ENCODE data around the gene CAT.

CAT gene

GRCh38 chr11:34468209-34468841 is 29.6 kb downstream of the CAT start:
- DNase-seq (ENCODE audit: low read depth in 1 of 2, low spot score in 1 of 2): peak; percentile 69 to 77

GRCh38 chr11:34473603-34474169 is 35.0 kb downstream of the CAT start:
- no peak for DNase-seq (ENCODE audit: low read depth in 1 of 2, low spot score in 1 of 2)
- no peak overlapping the region for H3K27ac ChIP-seq (replicated peaks)

More at GRCh38 chr11:34468209-34468841, 29.6 kb downstream of the CAT start:
- H3K4me3 ChIP-seq (replicated peaks; ENCODE audit: insufficient read depth, low read length): no peak overlapping the region
- no peak overlapping the region for H3K27ac ChIP-seq (replicated peaks)
- no peaks in the 10 kb centered on the region for H3K27me3 ChIP-seq (ENCODE audit: insufficient read depth, poor library complexity, severe bottlenecking)
- peak; percentile 68; the same call in 1 of the 2 replicates for TF ChIP-seq SPI1 (IDR thresholded peaks at IDR 0.05; ENCODE audit: borderline replicate concordance, low read depth)
- peak; percentile 89 for TF ChIP-seq CTCF (IDR thresholded peaks at IDR 0.05; ENCODE audit: insufficient read depth, low read length)
- TF ChIP-seq POLR2AphosphoS5 (IDR thresholded peaks at IDR 0.05; ENCODE audit: low read depth): no peak

GRCh38 chr11:34475656-34476055 is 36.9 kb downstream of the CAT start:
- no peak overlapping the region for H3K4me3 ChIP-seq (replicated peaks; ENCODE audit: insufficient read depth, low read length)
- no peak for DNase-seq (ENCODE audit: low read depth in 1 of 2, low spot score in 1 of 2)
- H3K27me3 ChIP-seq (ENCODE audit: insufficient read depth, poor library complexity, severe bottlenecking): peaks cover 2% of the 10 kb centered on the region
- TF ChIP-seq GABPA (IDR thresholded peaks at IDR 0.05; ENCODE audit: low read depth) (no peak), SPI1 (IDR thresholded peaks at IDR 0.05; ENCODE audit: borderline replicate concordance, low read depth) (no peak), CTCF (IDR thresholded peaks at IDR 0.05; ENCODE audit: insufficient read depth, low read length) (no peak), REST (IDR thresholded peaks at IDR 0.05; ENCODE audit: insufficient replicate concordance, low read depth) (no peak), POLR2AphosphoS5 (IDR thresholded peaks at IDR 0.05; ENCODE audit: low read depth) (no peak)
- no peak overlapping the region for H3K27ac ChIP-seq (replicated peaks)

More at GRCh38 chr11:34473603-34474169, 35.0 kb downstream of the CAT start:
- no peaks in the 10 kb centered on the region for H3K27me3 ChIP-seq (ENCODE audit: insufficient read depth, poor library complexity, severe bottlenecking)
- TF ChIP-seq SPI1 (IDR thresholded peaks at IDR 0.05; ENCODE audit: borderline replicate concordance, low read depth) (no peak), GABPA (IDR thresholded peaks at IDR 0.05; ENCODE audit: low read depth) (no peak), REST (IDR thresholded peaks at IDR 0.05; ENCODE audit: insufficient replicate concordance, low read depth) (no peak), CTCF (IDR thresholded peaks at IDR 0.05; ENCODE audit: insufficient read depth, low read length) (no peak), POLR2AphosphoS5 (IDR thresholded peaks at IDR 0.05; ENCODE audit: low read depth) (no peak)
- H3K4me3 ChIP-seq (replicated peaks; ENCODE audit: insufficient read depth, low read length): no peak overlapping the region
